IMR-90 (cell line): Measurements from ENCODE around the gene BDKRB1. TPM values are rescaled to one million over a fixed set of nuclear protein-coding genes. Genes with fewer than 3 reads are reported as not detected.

Source experiments
- ATAC-seq: fragments of 200-7000 bp; cut with Tn5 transposase; 2 replicates; pipeline ENCODE4 v1.9.1; 2020; ENCODE audit warnings: low read depth, mild to moderate bottlenecking, moderate library complexity
- BruUV-seq: library from RNA; stranded (reverse); fragments of 400-500 nt; replicated peaks from 2 replicates; lab custom pipeline; 2021; lab: Mats Ljungman, UMichigan
- CTCF ChIA-PET: fragments of 300-600 bp; formaldehyde crosslinking; extraction: SDS; loops from one replicate; lab custom pipeline; 2021; ENCODE audit warnings: antibody characterized with exemption; lab: Yijun Ruan, JAX
- POLR2A ChIA-PET: fragments of 300-600 bp; sonication (Branson Sonifier 250); formaldehyde crosslinking; loops from one replicate; lab custom pipeline; 2022; ENCODE audit warnings: antibody characterized with exemption; ENCODE audit not compliant: unreplicated experiment; lab: Charles Lee
- DNase-seq: peaks from one replicate; pipeline ENCODE4 v3.0.0; 2013
- H2AFZ ChIP-seq: replicated peaks from 2 replicates; pipeline ENCODE3; 2013; ENCODE audit warnings: low read length, mild to moderate bottlenecking; ENCODE audit not compliant: poor library complexity
- H2AK5ac ChIP-seq: 2 replicates; pipeline ENCODE4 v1.6.1; 2013; ENCODE audit warnings: low read depth, low read length, inconsistent platforms
- H2AK9ac ChIP-seq: replicated peaks from 2 replicates; pipeline ENCODE3; 2013; ENCODE audit warnings: mild to moderate bottlenecking, low read depth, low read length, moderate library complexity; ENCODE audit not compliant: poor library complexity
- H2BK120ac ChIP-seq: 2 replicates; pipeline ENCODE4 v1.6.1; 2013; ENCODE audit warnings: low read depth, low read length, inconsistent platforms
- H2BK15ac ChIP-seq: 3 replicates; pipeline ENCODE4 v1.6.1; 2013; ENCODE audit warnings: low read depth, low read length, inconsistent platforms
- H2BK20ac ChIP-seq: 2 replicates; pipeline ENCODE4 v1.6.1; 2013; ENCODE audit warnings: low read depth, mild to moderate bottlenecking, inconsistent platforms, low read length, moderate library complexity
- H2BK5ac ChIP-seq: 2 replicates; pipeline ENCODE4 v1.6.1; 2013; ENCODE audit warnings: mild to moderate bottlenecking, low read depth, low read length, inconsistent platforms; ENCODE audit not compliant: poor library complexity, severe bottlenecking
- H3K14ac ChIP-seq: replicated peaks from 2 replicates; pipeline ENCODE4 v1.6.1; 2013; ENCODE audit warnings: low read depth, low read length, inconsistent platforms
- H3K18ac ChIP-seq: 2 replicates; pipeline ENCODE4 v1.6.1; 2013; ENCODE audit warnings: low read depth, low read length, control low read depth
- H3K23ac ChIP-seq: 2 replicates; pipeline ENCODE4 v1.6.1; 2013; ENCODE audit warnings: low read depth, low read length, inconsistent platforms
- H3K27ac ChIP-seq: 2 replicates; pipeline ENCODE4 v1.5.1; 2013; ENCODE audit warnings: mild to moderate bottlenecking, control low read depth, low read length; ENCODE audit not compliant: insufficient read depth
- H3K27me3 ChIP-seq: 2 replicates; pipeline ENCODE4 v1.6.1; 2013; ENCODE audit warnings: low read length; ENCODE audit not compliant: control insufficient read depth, insufficient read depth
- H3K36me3 ChIP-seq: 2 replicates; pipeline ENCODE4 v1.6.1; 2013; ENCODE audit warnings: low read length, mixed read lengths; ENCODE audit not compliant: control insufficient read depth, insufficient read depth
- H3K4ac ChIP-seq: 2 replicates; pipeline ENCODE4 v1.6.1; 2013; ENCODE audit warnings: low read depth, low read length, inconsistent platforms
- H3K4me1 ChIP-seq: 2 replicates; pipeline ENCODE4 v1.6.1; 2013; ENCODE audit warnings: low read length, mixed read lengths; ENCODE audit not compliant: control insufficient read depth, insufficient read depth
- H3K4me2 ChIP-seq: 2 replicates; pipeline ENCODE4 v1.6.1; 2013; ENCODE audit warnings: low read depth, mild to moderate bottlenecking, control low read depth, low read length, moderate library complexity
- H3K4me3 ChIP-seq: 2 replicates; pipeline ENCODE4 v1.5.1; 2013; ENCODE audit warnings: low read depth, mild to moderate bottlenecking, control low read depth, low read length, moderate library complexity; ENCODE audit not compliant: insufficient read depth
- H3K56ac ChIP-seq: 2 replicates; pipeline ENCODE4 v1.6.1; 2013; ENCODE audit warnings: low read length, inconsistent platforms; ENCODE audit not compliant: insufficient read depth; ENCODE audit errors: extremely low read depth
- H3K79me1 ChIP-seq, 2 experiments: 2 replicates each; pipeline ENCODE4 v1.6.1; 2013; ENCODE audit warnings: low read length in 2 of 2, inconsistent platforms in 1 of 2, low read depth in 1 of 2
- H3K9ac ChIP-seq: 2 replicates; pipeline ENCODE4 v1.6.1; 2013; ENCODE audit warnings: low read depth, low read length, control low read depth
- H3K9me1 ChIP-seq: 2 replicates; pipeline ENCODE4 v1.6.1; 2013; ENCODE audit warnings: low read length, inconsistent platforms; ENCODE audit not compliant: insufficient read depth
- H3K9me3 ChIP-seq: 2 replicates; pipeline ENCODE4 v1.6.1; 2013; ENCODE audit warnings: low read length; ENCODE audit not compliant: control insufficient read depth, insufficient read depth
- H4K20me1 ChIP-seq: 2 replicates; pipeline ENCODE4 v1.6.1; 2013; ENCODE audit warnings: low read length, inconsistent platforms; ENCODE audit not compliant: insufficient read depth
- H4K5ac ChIP-seq: 2 replicates; pipeline ENCODE4 v1.6.1; 2013; ENCODE audit warnings: mild to moderate bottlenecking, low read depth, low read length, control low read depth
- H4K8ac ChIP-seq, 2 experiments: 2 replicates each; pipeline ENCODE4 v1.6.1; 2013; ENCODE audit warnings: low read depth in 2 of 2, low read length in 2 of 2, control low read depth in 1 of 2, inconsistent platforms in 1 of 2
- H4K91ac ChIP-seq: 2 replicates; pipeline ENCODE4 v1.6.1; 2013; ENCODE audit warnings: low read depth, low read length, inconsistent platforms; ENCODE audit not compliant: insufficient read depth
- CTCF ChIP-seq: conservative IDR thresholded peaks from 2 replicates; pipeline ENCODE4 v1.5.1; 2012; ENCODE audit warnings: mild to moderate bottlenecking, low read depth, low read length, improper control_type of control experiment
- MAFK ChIP-seq: IDR thresholded peaks from 2 replicates; pipeline ENCODE4 v1.6.1; 2012; ENCODE audit warnings: low read depth, low read length, improper control_type of control experiment
- MAZ ChIP-seq: IDR thresholded peaks from 2 replicates; pipeline ENCODE4 v1.6.1; 2012; ENCODE audit warnings: low read depth, mild to moderate bottlenecking, low read length, improper control_type of control experiment, moderate library complexity, borderline replicate concordance
- MXI1 ChIP-seq: IDR thresholded peaks from 2 replicates; pipeline ENCODE4 v1.6.1; 2012; ENCODE audit warnings: low read depth, mild to moderate bottlenecking, low read length, moderate library complexity, borderline replicate concordance
- NFE2L2 ChIP-seq: fragments of 150-350 bp; IDR thresholded peaks from 2 replicates; pipeline ENCODE4 v1.6.1; 2016; ENCODE audit warnings: low read depth, mild to moderate bottlenecking, low read length
- RAD21 ChIP-seq: IDR thresholded peaks from 2 replicates; pipeline ENCODE4 v1.6.1; 2012; ENCODE audit warnings: low read length, improper control_type of control experiment
- SMC3 ChIP-seq: fragments of 150-350 bp; IDR thresholded peaks from 2 replicates; pipeline ENCODE4 v1.6.1; 2016; ENCODE audit warnings: low read depth, mild to moderate bottlenecking, antibody characterized with exemption, low read length, moderate library complexity
- WGBS, 2 experiments: methylation state at CpG; one replicate each; pipeline versions ENCODE4 v1.1.5 to v1.1.7; 2013; ENCODE audit warnings: missing lambda C conversion rate in 2 of 2; ENCODE audit not compliant: insufficient read length in 1 of 2; ENCODE audit errors: extremely low coverage in 2 of 2; 5-methylcytosine and 5-hydroxymethylcytosine counted together
- dilution Hi-C: fragments of 300-500 bp; cut with HindIII; formaldehyde crosslinking; loops from one replicate; pipeline ENCODE4 v1.14.3; 2018; ENCODE audit warnings: low sequenced_read_pairs; ENCODE audit not compliant: unreplicated experiment
- in situ Hi-C: fragments of 300-500 bp; cut with MboI; formaldehyde crosslinking; loops from 3 replicates; pipeline ENCODE4 v1.14.3; 2019; ENCODE audit warnings: low sequenced_read_pairs, inconsistent platforms, mixed read lengths
- intact Hi-C: fragments of 100-400 bp; cut with micrococcal nuclease; formaldehyde crosslinking; loops from 2 replicates; pipeline ENCODE4 v1.10.0; 2022
- polyA plus RNA-seq, 3 experiments: library from polyadenylated mRNA; depleted of rRNA; stranded (reverse); fragments of >200 nt; gene quantifications; 2 replicates each; pipeline ENCODE4 v1.2.3, GENCODE V29; 2012; ENCODE audit warnings: low replicate concordance in 1 of 3
- total RNA-seq: library from RNA; depleted of rRNA; stranded (reverse); fragments of >200 nt; gene quantifications from 2 replicates; pipeline ENCODE4 v1.2.3, GENCODE V29; 2012

Gene BDKRB1
- total and polyA plus RNA-seq, 2 of the 4 experiments (the other 2 are of a cell fraction) = 56.5 to 130 TPM

GRCh38 chr14:96309133-96309895 lies 53.3 kb downstream of the BDKRB1 start (continued):
- TF ChIP-seq MXI1 = no peak

- Histone ChIP-seq H3K79me1 (no peaks in the 10 kb centered on the region), H3K36me3 (peaks cover 20% of the 10 kb centered on the region), H3K4me2 (no peak overlapping the region), H3K18ac (no peak overlapping the region), H3K27me3 (no peaks in the 10 kb centered on the region), H3K56ac (no peak overlapping the region), H2AK9ac (no peak overlapping the region), H3K9ac (no peak overlapping the region), H2AK5ac (no peak overlapping the region), H3K4me1 (no peaks in the 10 kb centered on the region), H2BK20ac (no peak overlapping the region), H3K14ac (no peak overlapping the region), H4K20me1 (no peaks in the 10 kb centered on the region), H3K4ac (no peak overlapping the region), H2BK15ac (no peak overlapping the region), H3K9me3 (no peaks in the 10 kb centered on the region), H4K5ac (no peak overlapping the region), H4K91ac (no peak overlapping the region), H2BK5ac (no peak overlapping the region), H3K27ac (no peak overlapping the region), H3K23ac (no peak overlapping the region), H3K4me3 (no peak overlapping the region), H2AFZ (no peak overlapping the region), H4K8ac (no peak overlapping the region), H3K9me1 (no peaks in the 10 kb centered on the region; the same call in 1 of the 2 replicates), H2BK120ac (no peak overlapping the region)
- in situ Hi-C loops (no loop called here), dilution Hi-C loops (no loop called here), intact Hi-C loops (no loop called here)
- BruUV-seq = no TSS peak
- ATAC-seq (peak; percentile 27; the same call in 1 of the 2 replicates), DNase-seq (peak; percentile 13)
- ChIA-PET POLR2A (no interaction called here), CTCF (interaction anchor here (0.5 to 1.0 kb wide), 2 partner anchors 9 to 363 kb away, joined by 3 read pairs; no protein-coding TSS in a partner anchor)
- no peak for TF ChIP-seq SMC3
- TF ChIP-seq MAZ = no peak
- no peak for TF ChIP-seq NFE2L2
- TF ChIP-seq RAD21 = peak; percentile 38
- peak; percentile 28; the same call in 1 of the 2 replicates for TF ChIP-seq CTCF
- TF ChIP-seq MAFK = no peak
- no CpG with 5 or more reads among the region's 5 CpGs for WGBS, 2 experiments
These were observed 53.9 kb downstream of the BDKRB1 start for GRCh38 chr14:96309896-96310330.
